ENCODE data around the gene TMEM123. TPM values are rescaled to one million over a fixed set of nuclear protein-coding genes. Genes with fewer than 3 reads are reported as not detected.

TMEM123 gene, protein sequence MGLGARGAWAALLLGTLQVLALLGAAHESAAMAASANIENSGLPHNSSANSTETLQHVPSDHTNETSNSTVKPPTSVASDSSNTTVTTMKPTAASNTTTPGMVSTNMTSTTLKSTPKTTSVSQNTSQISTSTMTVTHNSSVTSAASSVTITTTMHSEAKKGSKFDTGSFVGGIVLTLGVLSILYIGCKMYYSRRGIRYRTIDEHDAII
- total RNA-seq, result 100 to 1,000 TPM; 288 to 307 TPM
- polyA plus RNA-seq (2013, experiment 1 of 2), result 460 TPM
- polyA plus RNA-seq (2013, experiment 2 of 2), result 430 TPM
- 335 to 2,108 (median 772) reads per million in 172 experiments for total RNA-seq

DNA sequence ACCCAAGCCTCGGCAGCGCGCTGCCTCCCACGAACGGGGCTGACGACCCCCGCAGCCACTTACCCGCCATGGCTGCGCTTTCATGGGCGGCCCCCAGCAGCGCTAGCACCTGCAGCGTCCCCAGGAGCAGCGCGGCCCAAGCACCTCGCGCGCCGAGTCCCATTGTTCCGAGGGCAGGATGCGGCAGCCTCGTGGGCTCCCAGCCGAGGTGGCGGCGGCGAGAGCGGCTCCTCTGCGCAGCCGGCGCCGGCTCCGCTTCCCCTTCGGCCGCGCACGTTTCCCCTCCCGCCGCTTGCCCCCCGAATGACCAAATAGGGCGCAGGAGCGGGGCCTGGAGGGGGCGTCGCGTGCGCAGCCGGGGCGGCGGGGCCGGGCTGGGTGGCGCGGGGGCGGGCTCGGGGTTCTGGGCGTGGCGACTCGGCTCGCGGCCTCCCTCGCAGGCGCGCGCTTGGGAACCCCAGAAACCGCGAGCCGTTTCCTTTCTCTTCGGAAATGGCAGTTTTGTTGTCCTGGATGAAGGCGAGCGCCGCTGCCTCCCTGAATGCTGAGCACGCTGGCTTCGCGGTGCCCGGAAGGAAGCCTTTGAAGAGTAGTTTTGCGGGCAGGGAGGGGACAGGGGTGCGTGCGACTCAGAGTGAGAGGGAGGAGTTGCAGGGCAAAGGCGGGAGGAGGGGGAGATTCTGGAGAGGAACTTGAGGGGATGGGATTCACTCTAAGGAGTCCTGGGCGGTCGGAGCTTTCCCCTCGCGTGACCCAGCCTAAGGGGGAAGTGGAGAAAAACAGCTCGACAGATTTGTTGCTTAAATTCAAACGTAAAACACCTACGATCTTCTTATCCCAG, at the start of gene TMEM123:
TSS of gene TMEM123 (minus strand) at position 305 of the 841 bp plus-strand sequence. CDS start at position 163, 142 bp downstream.
- Mint-ChIP-seq H3K9me3 (no peaks in the 10 kb centered on the region), H3K4me3 (peak within 1 kb of the TSS; percentile 99), H3K36me3 (ENCODE audit: low read depth) (peaks cover 44% of the 10 kb centered on the region), H3K27ac (peak within 1 kb of the TSS; percentile 96), H3K4me1 (ENCODE audit: low read depth) (peaks cover 84% of the 10 kb centered on the region), H3K27me3 (no peaks in the 10 kb centered on the region)
- H3K4me3 ChIP-seq (ENCODE audit: low read length), result peak within 1 kb of the TSS; percentile 93
- TF ChIP-seq, protein P1, sequence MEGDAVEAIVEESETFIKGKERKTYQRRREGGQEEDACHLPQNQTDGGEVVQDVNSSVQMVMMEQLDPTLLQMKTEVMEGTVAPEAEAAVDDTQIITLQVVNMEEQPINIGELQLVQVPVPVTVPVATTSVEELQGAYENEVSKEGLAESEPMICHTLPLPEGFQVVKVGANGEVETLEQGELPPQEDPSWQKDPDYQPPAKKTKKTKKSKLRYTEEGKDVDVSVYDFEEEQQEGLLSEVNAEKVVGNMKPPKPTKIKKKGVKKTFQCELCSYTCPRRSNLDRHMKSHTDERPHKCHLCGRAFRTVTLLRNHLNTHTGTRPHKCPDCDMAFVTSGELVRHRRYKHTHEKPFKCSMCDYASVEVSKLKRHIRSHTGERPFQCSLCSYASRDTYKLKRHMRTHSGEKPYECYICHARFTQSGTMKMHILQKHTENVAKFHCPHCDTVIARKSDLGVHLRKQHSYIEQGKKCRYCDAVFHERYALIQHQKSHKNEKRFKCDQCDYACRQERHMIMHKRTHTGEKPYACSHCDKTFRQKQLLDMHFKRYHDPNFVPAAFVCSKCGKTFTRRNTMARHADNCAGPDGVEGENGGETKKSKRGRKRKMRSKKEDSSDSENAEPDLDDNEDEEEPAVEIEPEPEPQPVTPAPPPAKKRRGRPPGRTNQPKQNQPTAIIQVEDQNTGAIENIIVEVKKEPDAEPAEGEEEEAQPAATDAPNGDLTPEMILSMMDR (IDR thresholded peaks at IDR 0.05), result no peak
- peak; percentile 65 for ATAC-seq (ENCODE audit: poor library complexity)
- CTCF ChIA-PET, result interaction anchor here (0.6 to 2.3 kb wide), 16 partner anchors 14 to 609 kb away, joined by 3 to 16 read pairs (median 4); no protein-coding TSS in a partner anchor
- H3K36me3 ChIP-seq (ENCODE audit: insufficient read depth, low read length), result peaks cover 10% of the 10 kb centered on the region
- H3K9me3 ChIP-seq (ENCODE audit: control insufficient read depth in 1 of 2, insufficient read depth in 1 of 2, low read length in 2 of 2), result no peaks in the 10 kb centered on the region
- intact Hi-C loops (cut with DNase I, micrococcal nuclease), result loop anchor here (1.0 to 5.0 kb wide), 8 partner anchors 14 to 106 kb away; partner anchors contain the start of gene BIRC2 (in 1 of the 2)
- POLR2A ChIA-PET, result interaction anchor here (0.6 to 3.0 kb wide), 47 partner anchors 10 to 152 kb away, joined by 3 to 39 read pairs (median 5); partner anchors contain the start of genes BIRC2 and BIRC3
- H3K4me1 ChIP-seq (ENCODE audit: insufficient read depth, low read length), result peaks cover 50% of the 10 kb centered on the region
- no peaks in the 10 kb centered on the region for H3K27me3 ChIP-seq (ENCODE audit: control insufficient read depth in 1 of 2, insufficient read depth in 2 of 2, low read length in 2 of 2)
- peak; percentile 78 to 97 (median 90) for DNase-seq
- H3K27ac ChIP-seq (ENCODE audit: low read depth in 1 of 2, low read length in 2 of 2), result peak within 1 kb of the TSS; percentile 65 to 90

DNA sequence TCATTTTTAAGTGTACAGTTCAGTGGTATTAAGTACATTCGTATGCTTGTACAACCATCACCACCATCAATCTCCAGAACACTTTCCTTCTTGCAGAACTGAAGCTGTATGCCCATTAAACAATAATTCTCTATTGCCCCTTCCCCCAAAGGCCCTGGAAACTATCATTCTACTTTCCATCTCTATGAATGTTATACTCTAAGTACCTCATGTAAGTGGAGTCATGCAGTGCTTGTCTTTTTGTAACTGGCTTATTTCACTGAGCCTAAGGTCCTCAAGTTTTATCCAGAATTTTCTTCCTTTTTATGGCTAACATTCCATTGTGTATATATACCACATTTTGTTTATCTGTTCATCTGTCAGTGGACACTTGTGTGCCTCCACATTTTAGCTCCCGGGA, 48.3 kb upstream of the TMEM123 start:
- ChIA-PET POLR2A (no interaction called here), CTCF (no interaction called here)
- ATAC-seq (ENCODE audit: poor library complexity), result no peak
- Mint-ChIP-seq H3K36me3 (ENCODE audit: low read depth) (no peaks in the 10 kb centered on the region), H3K9me3 (no peaks in the 10 kb centered on the region), H3K4me1 (ENCODE audit: low read depth) (no peaks in the 10 kb centered on the region), H3K27ac (no peak overlapping the region), H3K27me3 (no peaks in the 10 kb centered on the region), H3K4me3 (no peak overlapping the region)
- no peaks in the 10 kb centered on the region for H3K9me3 ChIP-seq (ENCODE audit: control insufficient read depth in 1 of 2, insufficient read depth in 1 of 2, low read length in 2 of 2)
- intact Hi-C loops (cut with DNase I, micrococcal nuclease), result no loop called here
- no peaks in the 10 kb centered on the region for H3K36me3 ChIP-seq (ENCODE audit: insufficient read depth, low read length)
- H3K27ac ChIP-seq (ENCODE audit: low read depth in 1 of 2, low read length in 2 of 2), result no peak overlapping the region
- TF ChIP-seq, protein P1 (IDR thresholded peaks at IDR 0.05), result no peak
- H3K4me1 ChIP-seq (ENCODE audit: insufficient read depth, low read length), result no peaks in the 10 kb centered on the region
- no peak for DNase-seq
- H3K4me3 ChIP-seq (ENCODE audit: low read length), result no peak overlapping the region
- H3K27me3 ChIP-seq (ENCODE audit: control insufficient read depth in 1 of 2, insufficient read depth in 2 of 2, low read length in 2 of 2), result no peaks in the 10 kb centered on the region

DNA sequence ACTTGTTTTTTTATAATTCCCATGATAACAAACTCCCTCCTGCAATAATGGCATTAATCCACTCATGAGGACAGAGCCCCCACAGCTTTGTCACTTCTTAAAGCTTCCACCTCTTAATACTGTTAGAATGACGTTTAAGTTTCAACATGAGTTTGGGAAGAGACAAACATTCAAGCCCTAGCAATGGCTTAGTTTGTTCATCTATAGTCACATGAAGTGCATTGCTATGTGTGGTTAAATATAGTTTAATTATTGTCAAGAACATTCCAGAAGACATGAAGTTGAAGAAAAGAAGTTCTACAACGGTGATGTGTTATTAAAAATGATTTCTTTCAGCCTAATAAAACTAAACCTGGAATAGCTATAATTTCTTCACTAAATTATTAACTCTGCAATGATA, 47.4 kb upstream of the TMEM123 start:
- CTCF ChIA-PET, result interaction anchor here (1.3 to 1.4 kb wide), 3 partner anchors 8 to 158 kb away, joined by 3 to 5 read pairs (median 3); no protein-coding TSS in a partner anchor
- no peaks in the 10 kb centered on the region for H3K9me3 ChIP-seq (ENCODE audit: control insufficient read depth in 1 of 2, insufficient read depth in 1 of 2, low read length in 2 of 2)
- Mint-ChIP-seq H3K4me1 (ENCODE audit: low read depth) (peaks cover 7% of the 10 kb centered on the region), H3K36me3 (ENCODE audit: low read depth) (no peaks in the 10 kb centered on the region), H3K27ac (no peak overlapping the region), H3K4me3 (no peak overlapping the region), H3K27me3 (peaks cover 6% of the 10 kb centered on the region), H3K9me3 (no peaks in the 10 kb centered on the region)
- DNase-seq (no peak), ATAC-seq (ENCODE audit: poor library complexity) (no peak)
- no peak overlapping the region for H3K27ac ChIP-seq (ENCODE audit: low read depth in 1 of 2, low read length in 2 of 2)
- H3K4me1 ChIP-seq (ENCODE audit: insufficient read depth, low read length), result peaks cover 3% of the 10 kb centered on the region
- no peaks in the 10 kb centered on the region for H3K36me3 ChIP-seq (ENCODE audit: insufficient read depth, low read length)
- intact Hi-C loops (cut with DNase I, micrococcal nuclease), result loop anchor here (5.0 kb wide), 3 partner anchors 112 to 213 kb away; no protein-coding TSS in a partner anchor
- TF ChIP-seq, protein P1 (IDR thresholded peaks at IDR 0.05), result no peak
- H3K4me3 ChIP-seq (ENCODE audit: low read length), result no peak overlapping the region
- POLR2A ChIA-PET, result no interaction called here
- no peaks in the 10 kb centered on the region for H3K27me3 ChIP-seq (ENCODE audit: control insufficient read depth in 1 of 2, insufficient read depth in 2 of 2, low read length in 2 of 2)
